Activated T-helper 1 cell treated with anti-CD3 and anti-CD28 coated beads, Interleukin-12 subunit alpha, Interleukin-12 subunit beta, Interleukin-2, Interleukin-4 antibody, amounts not matched to agents 30 ng/mL and 10 ng/mL and 1 ng/mL, durations not matched to agents 14 hours and 24 hours and 36 hours (primary cell): ENCODE results near the gene ITGBL1. TPM values are rescaled to one million over a fixed set of nuclear protein-coding genes. Genes with fewer than 3 reads are reported as not detected.

Source experiments
- DNase-seq: peaks from one replicate; pipeline ENCODE4 v3.0.0; 2021; ENCODE audit warnings: low spot score
- H3K27ac Mint-ChIP-seq: one replicate; pipeline ENCODE4 v1.8.0; 2021; ENCODE audit warnings: mild to moderate bottlenecking, mixed read lengths
- H3K27me3 Mint-ChIP-seq: one replicate; pipeline ENCODE4 v1.8.0; 2022; ENCODE audit warnings: mild to moderate bottlenecking, moderate library complexity, mixed read lengths; ENCODE audit not compliant: insufficient read depth
- H3K36me3 Mint-ChIP-seq: one replicate; pipeline ENCODE4 v1.8.0; 2021; ENCODE audit warnings: low read depth, mixed read lengths
- H3K4me1 Mint-ChIP-seq: one replicate; pipeline ENCODE4 v1.8.0; 2021; ENCODE audit warnings: low read depth, mixed read lengths
- H3K4me3 Mint-ChIP-seq: one replicate; pipeline ENCODE4 v1.8.0; 2021; ENCODE audit warnings: mild to moderate bottlenecking, moderate library complexity, mixed read lengths
- H3K9me3 Mint-ChIP-seq: one replicate; pipeline ENCODE4 v1.8.0; 2021; ENCODE audit warnings: mixed read lengths
- intact Hi-C: fragments of 100-400 bp; cut with micrococcal nuclease; formaldehyde crosslinking; loops from one replicate; pipeline ENCODE4 v1.15.1; 2024
- total RNA-seq: library from RNA; stranded (reverse); gene quantifications from 2 replicates; pipeline ENCODE4 v1.2.3, GENCODE V29; 2022

ITGBL1 gene
- total RNA-seq, 1 donor from 2014 or later = not detected

GRCh38 chr13:101555610-101556009 lies 103.1 kb downstream of the ITGBL1 start:
- intact Hi-C loops = no loop called here
- Mint-ChIP-seq H3K36me3 (no peaks in the 10 kb centered on the region), H3K27me3 (peaks cover 2% of the 10 kb centered on the region), H3K4me3 (no peak overlapping the region), H3K27ac (no peak overlapping the region), H3K9me3 (no peaks in the 10 kb centered on the region), H3K4me1 (no peaks in the 10 kb centered on the region)
- DNase-seq = no peak

GRCh38 chr13:101556676-101557123 lies 104.2 kb downstream of the ITGBL1 start:
- H3K9me3 Mint-ChIP-seq = no peaks in the 10 kb centered on the region
- no peak for DNase-seq
- H3K4me3 Mint-ChIP-seq = no peak overlapping the region
- no peak overlapping the region for H3K27ac Mint-ChIP-seq
- no peaks in the 10 kb centered on the region for H3K36me3 Mint-ChIP-seq
- intact Hi-C loops = no loop called here
- H3K27me3 Mint-ChIP-seq = peaks cover 2% of the 10 kb centered on the region
- H3K4me1 Mint-ChIP-seq = no peaks in the 10 kb centered on the region

GRCh38 chr13:101565317-101565716 lies 112.8 kb downstream of the ITGBL1 start:
- no peak overlapping the region for H3K4me3 Mint-ChIP-seq
- no peak overlapping the region for H3K27ac Mint-ChIP-seq
- no peaks in the 10 kb centered on the region for H3K36me3 Mint-ChIP-seq
- no peaks in the 10 kb centered on the region for H3K4me1 Mint-ChIP-seq
- H3K27me3 Mint-ChIP-seq = peaks cover 2% of the 10 kb centered on the region
- intact Hi-C loops = no loop called here
- DNase-seq = no peak
- H3K9me3 Mint-ChIP-seq = no peaks in the 10 kb centered on the region

- no peak for DNase-seq
- Mint-ChIP-seq H3K4me3 (no peak overlapping the region), H3K27me3 (peaks cover 2% of the 10 kb centered on the region), H3K27ac (no peak overlapping the region), H3K4me1 (no peaks in the 10 kb centered on the region), H3K9me3 (no peaks in the 10 kb centered on the region), H3K36me3 (no peaks in the 10 kb centered on the region)
- intact Hi-C loops = no loop called here
Measured at GRCh38 chr13:101567841-101568240, 115.4 kb downstream of the ITGBL1 start.

- intact Hi-C loops = no loop called here
- Mint-ChIP-seq H3K4me1 (no peaks in the 10 kb centered on the region), H3K4me3 (no peak overlapping the region), H3K36me3 (no peaks in the 10 kb centered on the region), H3K27me3 (peaks cover 3% of the 10 kb centered on the region), H3K27ac (no peak overlapping the region), H3K9me3 (no peaks in the 10 kb centered on the region)
- DNase-seq = no peak
Measured at GRCh38 chr13:101569807-101570206, 117.3 kb downstream of the ITGBL1 start.

GRCh38 chr13:101570410-101570809 lies 117.9 kb downstream of the ITGBL1 start:
- intact Hi-C loops = no loop called here
- Mint-ChIP-seq H3K27me3 (peaks cover 2% of the 10 kb centered on the region), H3K36me3 (peaks cover 1% of the 10 kb centered on the region), H3K4me1 (no peaks in the 10 kb centered on the region), H3K27ac (no peak overlapping the region), H3K9me3 (no peaks in the 10 kb centered on the region), H3K4me3 (no peak overlapping the region)
- no peak for DNase-seq

GRCh38 chr13:101572456-101572855 lies 120.0 kb downstream of the ITGBL1 start:
- no peak overlapping the region for H3K4me3 Mint-ChIP-seq
- H3K27me3 Mint-ChIP-seq = peaks cover 2% of the 10 kb centered on the region
- no peaks in the 10 kb centered on the region for H3K9me3 Mint-ChIP-seq
- H3K36me3 Mint-ChIP-seq = peaks cover 1% of the 10 kb centered on the region
- no peaks in the 10 kb centered on the region for H3K4me1 Mint-ChIP-seq
- H3K27ac Mint-ChIP-seq = no peak overlapping the region
- intact Hi-C loops = no loop called here
- DNase-seq = no peak

GRCh38 chr13:101575581-101575980 lies 123.1 kb downstream of the ITGBL1 start:
- DNase-seq = no peak
- no peak overlapping the region for H3K4me3 Mint-ChIP-seq
- no peaks in the 10 kb centered on the region for H3K4me1 Mint-ChIP-seq
- H3K27me3 Mint-ChIP-seq = peaks cover 2% of the 10 kb centered on the region
- H3K27ac Mint-ChIP-seq = no peak overlapping the region
- intact Hi-C loops = no loop called here
- peaks cover 1% of the 10 kb centered on the region for H3K36me3 Mint-ChIP-seq
- no peaks in the 10 kb centered on the region for H3K9me3 Mint-ChIP-seq

GRCh38 chr13:101576455-101576854 lies 124.0 kb downstream of the ITGBL1 start:
- H3K27me3 Mint-ChIP-seq = peaks cover 2% of the 10 kb centered on the region
- intact Hi-C loops = no loop called here
- no peaks in the 10 kb centered on the region for H3K4me1 Mint-ChIP-seq
- H3K9me3 Mint-ChIP-seq = no peaks in the 10 kb centered on the region
- no peak overlapping the region for H3K4me3 Mint-ChIP-seq
- DNase-seq = no peak
- no peak overlapping the region for H3K27ac Mint-ChIP-seq
- peaks cover 1% of the 10 kb centered on the region for H3K36me3 Mint-ChIP-seq

GRCh38 chr13:101576977-101577376 lies 124.5 kb downstream of the ITGBL1 start:
- H3K36me3 Mint-ChIP-seq = peaks cover 1% of the 10 kb centered on the region
- no peaks in the 10 kb centered on the region for H3K9me3 Mint-ChIP-seq
- H3K4me1 Mint-ChIP-seq = no peaks in the 10 kb centered on the region
- DNase-seq = no peak
- no peak overlapping the region for H3K27ac Mint-ChIP-seq
- H3K27me3 Mint-ChIP-seq = peaks cover 2% of the 10 kb centered on the region
- no peak overlapping the region for H3K4me3 Mint-ChIP-seq
- intact Hi-C loops = no loop called here

- intact Hi-C loops = no loop called here
- H3K4me3 Mint-ChIP-seq = no peak overlapping the region
- no peaks in the 10 kb centered on the region for H3K9me3 Mint-ChIP-seq
- peaks cover 1% of the 10 kb centered on the region for H3K36me3 Mint-ChIP-seq
- no peak overlapping the region for H3K27ac Mint-ChIP-seq
- no peaks in the 10 kb centered on the region for H3K4me1 Mint-ChIP-seq
- peaks cover 2% of the 10 kb centered on the region for H3K27me3 Mint-ChIP-seq
- DNase-seq = no peak
Measured at GRCh38 chr13:101579281-101579802, 126.9 kb downstream of the ITGBL1 start.

GRCh38 chr13:101584331-101584730 lies 131.9 kb downstream of the ITGBL1 start:
- Mint-ChIP-seq H3K27me3 (peaks cover 2% of the 10 kb centered on the region), H3K9me3 (no peaks in the 10 kb centered on the region), H3K27ac (no peak overlapping the region), H3K4me1 (no peaks in the 10 kb centered on the region), H3K4me3 (no peak overlapping the region), H3K36me3 (no peaks in the 10 kb centered on the region)
- DNase-seq = no peak
- intact Hi-C loops = no loop called here

- no peaks in the 10 kb centered on the region for H3K4me1 Mint-ChIP-seq
- peaks cover 2% of the 10 kb centered on the region for H3K27me3 Mint-ChIP-seq
- H3K27ac Mint-ChIP-seq = no peak overlapping the region
- DNase-seq = no peak
- intact Hi-C loops = no loop called here
- H3K4me3 Mint-ChIP-seq = no peak overlapping the region
- H3K36me3 Mint-ChIP-seq = no peaks in the 10 kb centered on the region
- H3K9me3 Mint-ChIP-seq = no peaks in the 10 kb centered on the region
Measured at GRCh38 chr13:101590479-101590878, 138.0 kb downstream of the ITGBL1 start.

GRCh38 chr13:101594936-101595335 lies 142.5 kb downstream of the ITGBL1 start:
- Mint-ChIP-seq H3K9me3 (no peaks in the 10 kb centered on the region), H3K4me3 (no peak overlapping the region), H3K27ac (no peak overlapping the region), H3K4me1 (no peaks in the 10 kb centered on the region), H3K27me3 (peaks cover 2% of the 10 kb centered on the region), H3K36me3 (no peaks in the 10 kb centered on the region)
- intact Hi-C loops = no loop called here
- no peak for DNase-seq
